ENCODE data around the gene RAB31. TPM values are rescaled to one million over a fixed set of nuclear protein-coding genes. Genes with fewer than 3 reads are reported as not detected.

RAB31 gene
- total and polyA plus RNA-seq, 8 donors = 1.4 to 28.2 (median 4.5) TPM

GRCh38 chr18:9860682-9861081, 152.6 kb downstream of the RAB31 start:
- FAIRE-seq = no peak

GRCh38 chr18:9861157-9861556, 153.1 kb downstream of the RAB31 start:
- DNase-seq = no peak
- no peak overlapping the region for H3K27ac ChIP-seq

More at GRCh38 chr18:9860682-9861081, 152.6 kb downstream of the RAB31 start:
- no peaks in the 10 kb centered on the region for H3K9me3 ChIP-seq
- no peak overlapping the region for H3K4me3 ChIP-seq
- 49 to 90% methylated on average over 4 of the region's 4 CpGs for WGBS, 2 donors
- intact Hi-C loops (cut with DNase I) = no loop called here
- no peak for TF ChIP-seq CTCF (IDR thresholded peaks at IDR 0.05)
- no peak overlapping the region for H3K27ac ChIP-seq
- DNase-seq (no peak), ATAC-seq (no peak)
- peaks cover 0 to 14% (median 14%) of the 10 kb centered on the region in 3 donors for H3K4me1 ChIP-seq
- H3K27me3 ChIP-seq = no peaks in the 10 kb centered on the region
- H3K36me3 ChIP-seq = no peaks in the 10 kb centered on the region

GRCh38 chr18:9861933-9862332, 153.8 kb downstream of the RAB31 start:
- H3K4me1 ChIP-seq = peaks cover 0 to 3% (median 2%) of the 10 kb centered on the region in 3 donors
- intact Hi-C loops (cut with DNase I) = no loop called here
- no peak for ATAC-seq
- DNase-seq = no peak
- no peaks in the 10 kb centered on the region for H3K36me3 ChIP-seq
- no peak for FAIRE-seq
- no peaks in the 10 kb centered on the region for H3K27me3 ChIP-seq
- TF ChIP-seq CTCF (IDR thresholded peaks at IDR 0.05) = no peak
- no peaks in the 10 kb centered on the region for H3K9me3 ChIP-seq
- no peak overlapping the region for H3K27ac ChIP-seq
- 68 to 78% methylated on average over 4 of the region's 4 CpGs for WGBS, 2 donors
- H3K4me3 ChIP-seq = no peak overlapping the region

More at GRCh38 chr18:9861157-9861556, 153.1 kb downstream of the RAB31 start:
- H3K36me3 ChIP-seq = no peaks in the 10 kb centered on the region
- H3K4me3 ChIP-seq = no peak overlapping the region
- ATAC-seq (no peak), FAIRE-seq (no peak)
- no peaks in the 10 kb centered on the region for H3K9me3 ChIP-seq
- H3K4me1 ChIP-seq = peaks cover 0 to 9% (median 9%) of the 10 kb centered on the region in 3 donors
- H3K27me3 ChIP-seq = no peaks in the 10 kb centered on the region
- no peak for TF ChIP-seq CTCF (IDR thresholded peaks at IDR 0.05)
- intact Hi-C loops (cut with DNase I) = no loop called here

GRCh38 chr18:9862686-9863085, 154.6 kb downstream of the RAB31 start:
- H3K27ac ChIP-seq = no peak overlapping the region

More at GRCh38 chr18:9862686-9863085, 154.6 kb downstream of the RAB31 start:
- Histone ChIP-seq H3K4me3 (no peak overlapping the region), H3K36me3 (no peaks in the 10 kb centered on the region), H3K9me3 (no peaks in the 10 kb centered on the region), H3K4me1 (no peaks in the 10 kb centered on the region), H3K27me3 (no peaks in the 10 kb centered on the region)
- no peak for FAIRE-seq
- ATAC-seq = no peak
- intact Hi-C loops (cut with DNase I) = no loop called here
- TF ChIP-seq CTCF (IDR thresholded peaks at IDR 0.05) = no peak
- 62 to 73% methylated on average over 3 of the region's 3 CpGs for WGBS, 2 donors
- no peak for DNase-seq

Measured in pancreas (tissue), 10 donors.